PC-3 (cell line): Measurements from ENCODE around the gene CDK5RAP2.

Experiments
- EZH2 ChIP-seq: fragments of 300-600 bp; sonication (generic); IDR thresholded peaks from one replicate; pipeline ENCODE4 v1.6.1; 2017; ENCODE audit warnings: antibody characterized with exemption, mild to moderate bottlenecking, low read length; ENCODE audit not compliant: unreplicated experiment
- EZH2phosphoT487 ChIP-seq: fragments of 300-600 bp; sonication (generic); IDR thresholded peaks from 2 replicates; pipeline ENCODE4 v1.6.1; 2018; ENCODE audit warnings: mild to moderate bottlenecking, antibody characterized with exemption, low read length, borderline replicate concordance
- TF ChIP-seq, protein P1 (sequence below): fragments of 300-600 bp; sonication (generic); conservative IDR thresholded peaks from 2 replicates; pipeline ENCODE4 v1.5.1; 2017; ENCODE audit warnings: antibody characterized with exemption, low read depth, mild to moderate bottlenecking, low read length

DNA sequence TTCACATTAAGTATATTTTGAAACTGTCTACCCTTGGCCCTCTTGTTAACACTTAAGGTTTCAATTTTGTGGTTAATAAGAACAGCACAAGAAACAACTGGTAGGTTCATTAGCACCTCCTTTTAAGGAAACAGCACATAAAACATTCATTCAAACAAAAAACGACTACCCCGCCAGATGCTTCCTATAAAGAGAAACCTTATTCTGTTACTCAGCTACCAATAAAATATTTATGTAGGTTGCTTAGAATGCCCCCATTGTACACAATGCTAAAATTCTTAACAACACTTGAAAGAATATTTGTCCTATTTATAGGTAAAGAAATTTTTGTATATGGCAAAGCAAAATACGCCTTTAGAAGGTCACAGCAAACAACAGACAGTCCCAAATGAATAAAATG is 23.2 kb downstream of the CDK5RAP2 start:
- TF ChIP-seq, protein P1, sequence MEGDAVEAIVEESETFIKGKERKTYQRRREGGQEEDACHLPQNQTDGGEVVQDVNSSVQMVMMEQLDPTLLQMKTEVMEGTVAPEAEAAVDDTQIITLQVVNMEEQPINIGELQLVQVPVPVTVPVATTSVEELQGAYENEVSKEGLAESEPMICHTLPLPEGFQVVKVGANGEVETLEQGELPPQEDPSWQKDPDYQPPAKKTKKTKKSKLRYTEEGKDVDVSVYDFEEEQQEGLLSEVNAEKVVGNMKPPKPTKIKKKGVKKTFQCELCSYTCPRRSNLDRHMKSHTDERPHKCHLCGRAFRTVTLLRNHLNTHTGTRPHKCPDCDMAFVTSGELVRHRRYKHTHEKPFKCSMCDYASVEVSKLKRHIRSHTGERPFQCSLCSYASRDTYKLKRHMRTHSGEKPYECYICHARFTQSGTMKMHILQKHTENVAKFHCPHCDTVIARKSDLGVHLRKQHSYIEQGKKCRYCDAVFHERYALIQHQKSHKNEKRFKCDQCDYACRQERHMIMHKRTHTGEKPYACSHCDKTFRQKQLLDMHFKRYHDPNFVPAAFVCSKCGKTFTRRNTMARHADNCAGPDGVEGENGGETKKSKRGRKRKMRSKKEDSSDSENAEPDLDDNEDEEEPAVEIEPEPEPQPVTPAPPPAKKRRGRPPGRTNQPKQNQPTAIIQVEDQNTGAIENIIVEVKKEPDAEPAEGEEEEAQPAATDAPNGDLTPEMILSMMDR = no peak
- TF ChIP-seq EZH2 = no peak
- TF ChIP-seq EZH2phosphoT487 = no peak
